Activated T-helper 1 cell treated with anti-CD3 and anti-CD28 coated beads, Interleukin-12 subunit alpha, Interleukin-12 subunit beta, Interleukin-2, Interleukin-4 antibody, amounts not matched to agents 30 ng/mL and 10 ng/mL and 1 ng/mL, durations not matched to agents 14 hours and 24 hours and 36 hours (primary cell): ENCODE results near the gene PDCD1. TPM values are rescaled to one million over a fixed set of nuclear protein-coding genes. Genes with fewer than 3 reads are reported as not detected.
"Not testable (repeated sequence)": the region's sequence is repeated elsewhere in the genome, so short reads cannot be mapped to it uniquely, and the experiment has no call there.

ENCODE experiments used
- DNase-seq: peaks from one replicate; pipeline ENCODE4 v3.0.0; 2021; ENCODE audit warnings: low spot score
- H3K27ac Mint-ChIP-seq: one replicate; pipeline ENCODE4 v1.8.0; 2021; ENCODE audit warnings: mild to moderate bottlenecking, mixed read lengths
- H3K27me3 Mint-ChIP-seq: one replicate; pipeline ENCODE4 v1.8.0; 2022; ENCODE audit warnings: mild to moderate bottlenecking, moderate library complexity, mixed read lengths; ENCODE audit not compliant: insufficient read depth
- H3K36me3 Mint-ChIP-seq: one replicate; pipeline ENCODE4 v1.8.0; 2021; ENCODE audit warnings: low read depth, mixed read lengths
- H3K4me1 Mint-ChIP-seq: one replicate; pipeline ENCODE4 v1.8.0; 2021; ENCODE audit warnings: low read depth, mixed read lengths
- H3K4me3 Mint-ChIP-seq: one replicate; pipeline ENCODE4 v1.8.0; 2021; ENCODE audit warnings: mild to moderate bottlenecking, moderate library complexity, mixed read lengths
- H3K9me3 Mint-ChIP-seq: one replicate; pipeline ENCODE4 v1.8.0; 2021; ENCODE audit warnings: mixed read lengths
- intact Hi-C: fragments of 100-400 bp; cut with micrococcal nuclease; formaldehyde crosslinking; loops from one replicate; pipeline ENCODE4 v1.15.1; 2024
- total RNA-seq: library from RNA; stranded (reverse); gene quantifications from 2 replicates; pipeline ENCODE4 v1.2.3, GENCODE V29; 2022

The PDCD1 gene
- total RNA-seq, 1 donor from 2014 or later: 67.8 TPM

DNA sequence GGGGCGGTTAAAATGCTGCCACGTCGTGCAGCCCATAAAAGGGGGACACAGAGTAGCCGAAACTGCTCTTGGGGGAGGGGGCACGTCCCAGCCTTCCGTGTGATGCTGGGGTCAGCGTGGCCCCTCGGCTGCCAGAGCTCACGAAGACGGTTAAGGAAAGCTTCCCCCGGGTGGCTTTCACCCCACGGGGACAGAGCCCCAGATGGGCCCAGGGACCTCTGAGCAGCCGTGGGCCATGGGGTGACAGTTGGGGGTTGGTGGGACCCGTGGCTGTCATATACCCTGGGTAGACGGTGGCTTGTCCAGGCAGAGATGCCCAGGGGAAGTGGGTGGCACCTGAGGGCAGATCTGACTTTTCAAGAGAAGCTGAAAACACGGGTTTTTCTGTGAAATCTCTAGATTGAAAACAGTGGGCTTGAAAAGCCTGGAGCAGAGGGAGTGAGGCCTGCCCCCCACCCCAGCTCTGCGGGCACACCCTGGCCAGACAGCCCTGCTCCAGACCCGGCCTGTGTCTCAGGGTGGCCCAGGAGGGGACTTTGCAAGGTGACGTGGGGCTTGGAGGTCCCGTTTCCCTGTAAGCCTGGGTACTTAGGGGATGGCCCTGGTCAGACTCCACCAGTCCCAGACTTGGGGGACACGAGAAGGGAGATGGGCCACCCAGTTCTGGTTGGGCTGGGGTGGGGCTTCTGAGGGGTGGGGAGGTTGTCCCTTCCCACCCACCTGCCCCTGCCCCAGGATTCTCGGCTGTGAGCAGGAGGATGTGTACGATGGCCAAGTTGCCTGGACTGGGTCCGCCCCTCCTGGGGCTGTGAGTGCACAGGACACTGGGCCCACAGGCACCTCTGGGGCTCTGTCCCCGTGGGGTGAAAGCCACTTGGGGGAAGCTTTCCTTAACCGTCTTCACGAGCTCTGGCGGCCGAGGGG, 49.0 kb downstream of the PDCD1 start:
- Mint-ChIP-seq H3K4me1 (no peaks in the 10 kb centered on the region), H3K9me3 (no peaks in the 10 kb centered on the region), H3K27me3 (peaks cover 5% of the 10 kb centered on the region), H3K4me3 (no peak overlapping the region), H3K27ac (no peak overlapping the region), H3K36me3 (no peaks in the 10 kb centered on the region)
- DNase-seq: no peak
- intact Hi-C loops: no loop called here

- Mint-ChIP-seq H3K4me3 (no peak within 1 kb of the TSS), H3K9me3 (no peaks in the 10 kb centered on the region), H3K27ac (no peak within 1 kb of the TSS), H3K4me1 (no peaks in the 10 kb centered on the region), H3K27me3 (peaks cover 7% of the 10 kb centered on the region), H3K36me3 (no peaks in the 10 kb centered on the region)
- intact Hi-C loops: no loop called here
- DNase-seq: no peak
Measured at GRCh38 chr2:241808721-241809382, 49.8 kb downstream of the PDCD1 start, which contains the start of gene NEU4. Gene NEU4 (plus strand): TSS chr2:241809193. CDS start chr2:241814485, 5,292 bp downstream.

- Mint-ChIP-seq H3K4me1 (peaks cover 3% of the 10 kb centered on the region), H3K27ac (no peak overlapping the region), H3K4me3 (no peak overlapping the region), H3K36me3 (no peaks in the 10 kb centered on the region), H3K27me3 (peaks cover 9% of the 10 kb centered on the region), H3K9me3 (no peaks in the 10 kb centered on the region)
- intact Hi-C loops: no loop called here
- no peak for DNase-seq
Measured at GRCh38 chr2:241808051-241808720, 50.5 kb downstream of the PDCD1 start.

GRCh38 chr2:241806217-241806616, 52.5 kb downstream of the PDCD1 start:
- H3K27ac Mint-ChIP-seq, intact Hi-C loops, H3K4me3 Mint-ChIP-seq, H3K4me1 Mint-ChIP-seq, H3K9me3 Mint-ChIP-seq, H3K36me3 Mint-ChIP-seq, DNase-seq, H3K27me3 Mint-ChIP-seq: not testable (repeated sequence)

DNA sequence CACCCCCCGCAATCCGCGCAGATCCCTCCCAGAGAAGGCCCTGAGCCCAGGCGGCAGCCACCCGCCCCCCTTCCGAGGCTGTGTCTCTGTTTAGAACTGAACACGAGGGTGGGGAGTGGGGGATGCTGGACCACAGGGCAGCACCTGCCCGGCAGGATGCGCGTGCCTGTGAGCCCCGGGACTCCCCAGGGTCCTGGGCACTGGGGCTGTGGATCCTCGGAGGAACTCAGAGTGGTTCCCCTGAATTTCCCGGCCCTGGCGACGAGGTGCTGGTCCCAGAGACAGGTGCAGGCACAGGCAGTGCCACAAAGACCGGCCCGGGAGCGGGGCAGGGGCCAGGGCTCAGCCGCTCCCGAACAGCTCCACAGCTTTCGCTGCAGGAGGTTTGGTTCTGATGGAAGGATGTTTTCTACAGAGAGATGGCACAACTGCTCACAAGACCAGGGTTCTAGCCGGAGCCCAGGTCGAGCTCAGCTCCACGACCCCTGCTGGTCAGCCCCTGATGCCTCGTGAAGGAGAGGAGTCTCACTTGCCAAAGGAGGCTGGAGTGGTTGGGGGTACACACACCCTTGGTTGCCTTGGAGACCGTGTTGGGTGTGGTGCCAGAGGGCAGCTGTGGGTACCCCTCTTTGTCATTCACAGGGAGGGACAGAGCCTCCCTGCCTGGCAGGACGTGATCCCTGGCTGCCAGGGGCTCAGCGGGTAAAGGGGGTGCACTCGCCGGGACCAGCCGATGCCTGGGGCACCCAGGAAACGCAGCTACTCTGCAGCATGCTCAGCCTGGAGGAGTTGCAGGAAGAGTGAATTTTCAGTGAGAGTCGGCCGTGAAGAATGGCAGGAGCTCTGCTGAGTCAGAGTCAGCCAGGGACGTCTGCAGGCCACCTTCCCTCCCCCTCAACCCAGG, 54.1 kb downstream of the PDCD1 start:
- peaks cover 9% of the 10 kb centered on the region for H3K27me3 Mint-ChIP-seq
- no peaks in the 10 kb centered on the region for H3K36me3 Mint-ChIP-seq
- intact Hi-C loops: loop anchor here (5.0 kb wide), 1 partner anchor 58 kb away; no protein-coding TSS in a partner anchor
- H3K27ac Mint-ChIP-seq: no peak overlapping the region
- H3K4me1 Mint-ChIP-seq: peaks cover 4% of the 10 kb centered on the region
- DNase-seq: no peak
- peak overlapping the region; percentile 47 for H3K4me3 Mint-ChIP-seq
- H3K9me3 Mint-ChIP-seq: no peaks in the 10 kb centered on the region

DNA sequence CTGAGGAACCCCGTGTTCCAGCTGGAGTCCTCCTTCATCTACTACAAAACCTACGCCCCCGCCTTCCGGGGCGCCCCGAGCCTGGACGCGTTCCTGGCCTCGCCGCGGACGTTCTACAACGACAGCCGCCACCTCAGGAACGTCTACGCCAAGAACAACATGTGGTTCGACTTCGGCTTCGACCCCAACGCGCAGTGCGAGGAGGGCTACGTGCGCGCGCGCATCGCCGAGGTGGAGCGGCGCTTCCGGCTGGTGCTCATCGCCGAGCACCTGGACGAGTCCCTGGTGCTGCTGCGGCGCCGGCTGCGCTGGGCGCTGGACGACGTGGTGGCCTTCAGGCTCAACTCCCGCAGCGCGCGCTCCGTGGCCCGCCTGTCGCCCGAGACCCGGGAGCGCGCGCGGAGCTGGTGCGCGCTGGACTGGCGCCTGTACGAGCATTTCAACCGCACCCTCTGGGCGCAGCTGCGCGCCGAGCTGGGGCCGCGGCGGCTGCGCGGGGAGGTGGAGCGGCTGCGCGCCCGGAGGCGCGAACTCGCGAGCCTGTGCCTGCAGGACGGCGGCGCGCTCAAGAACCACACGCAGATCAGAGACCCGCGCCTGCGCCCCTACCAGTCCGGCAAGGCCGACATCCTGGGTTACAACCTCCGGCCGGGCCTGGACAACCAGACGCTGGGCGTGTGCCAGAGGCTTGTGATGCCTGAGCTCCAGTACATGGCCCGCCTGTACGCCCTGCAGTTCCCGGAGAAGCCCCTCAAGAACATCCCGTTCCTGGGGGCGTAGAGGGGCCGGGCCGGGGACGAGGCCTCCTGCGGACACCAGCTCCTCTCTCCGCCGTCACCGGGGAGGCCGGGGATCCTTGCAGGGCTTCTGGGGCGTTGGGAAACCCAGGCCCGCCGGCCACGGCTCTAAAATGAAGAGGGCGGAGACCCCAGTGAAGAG, 55.0 kb downstream of the PDCD1 start:
- H3K27me3 Mint-ChIP-seq: peaks cover 9% of the 10 kb centered on the region
- H3K27ac Mint-ChIP-seq: peak overlapping the region; percentile 29
- peak; percentile 33 for DNase-seq
- intact Hi-C loops: loop anchor here (2.0 to 5.0 kb wide), 2 partner anchors 59 to 69 kb away; partner anchors contain the start of gene D2HGDH
- H3K36me3 Mint-ChIP-seq: no peaks in the 10 kb centered on the region
- H3K9me3 Mint-ChIP-seq: no peaks in the 10 kb centered on the region
- peak overlapping the region; percentile 56 for H3K4me3 Mint-ChIP-seq
- peaks cover 4% of the 10 kb centered on the region for H3K4me1 Mint-ChIP-seq

- H3K4me3 Mint-ChIP-seq: no peak overlapping the region
- H3K4me1 Mint-ChIP-seq: peaks cover 4% of the 10 kb centered on the region
- no peak for DNase-seq
- H3K27ac Mint-ChIP-seq: no peak overlapping the region
- no peaks in the 10 kb centered on the region for H3K36me3 Mint-ChIP-seq
- intact Hi-C loops: loop anchor here (2.0 to 5.0 kb wide), 2 partner anchors 60 to 68 kb away; partner anchors contain the start of gene D2HGDH
- no peaks in the 10 kb centered on the region for H3K9me3 Mint-ChIP-seq
- H3K27me3 Mint-ChIP-seq: peaks cover 4% of the 10 kb centered on the region
Measured at GRCh38 chr2:241802421-241803318, 56.0 kb downstream of the PDCD1 start.

DNA sequence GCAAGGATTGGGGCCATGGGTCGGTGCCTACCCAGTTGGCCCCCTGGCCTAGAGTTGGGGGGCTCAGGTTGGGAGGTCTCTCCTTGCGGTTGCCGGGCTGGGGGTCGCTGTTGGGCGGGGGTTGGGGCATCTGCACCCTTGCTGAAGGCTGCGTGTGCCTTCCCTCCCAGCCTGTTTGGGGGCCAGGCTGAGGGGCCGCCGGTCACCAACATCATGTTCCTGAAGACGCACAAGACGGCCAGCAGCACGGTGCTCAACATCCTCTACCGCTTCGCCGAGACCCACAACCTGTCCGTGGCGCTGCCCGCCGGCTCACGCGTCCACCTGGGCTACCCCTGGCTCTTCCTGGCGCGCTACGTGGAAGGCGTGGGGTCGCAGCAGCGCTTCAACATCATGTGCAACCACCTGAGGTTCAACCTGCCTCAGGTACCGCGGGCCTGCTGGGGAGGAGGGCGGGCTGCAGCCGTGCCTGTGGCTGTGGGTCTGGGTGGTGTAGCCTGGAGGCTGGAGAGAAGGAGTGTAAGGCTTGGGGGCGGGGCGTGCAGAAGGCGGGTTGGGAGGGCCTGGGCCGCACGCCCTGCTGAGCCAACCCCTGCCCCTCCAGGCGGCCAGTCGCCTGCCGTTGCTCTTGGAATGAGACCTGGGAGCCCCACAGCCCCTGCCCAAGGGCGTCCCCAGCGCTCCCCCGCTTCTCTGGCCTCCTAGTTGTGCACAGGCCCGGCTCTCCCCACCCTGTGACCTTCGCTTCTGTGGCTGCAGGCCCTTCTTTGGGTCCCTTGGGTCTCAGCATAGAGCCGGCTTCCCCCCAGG, 56.9 kb downstream of the PDCD1 start:
- Mint-ChIP-seq H3K27ac (no peak overlapping the region), H3K4me1 (peaks cover 4% of the 10 kb centered on the region), H3K36me3 (no peaks in the 10 kb centered on the region), H3K27me3 (peaks cover 4% of the 10 kb centered on the region), H3K4me3 (no peak overlapping the region), H3K9me3 (no peaks in the 10 kb centered on the region)
- intact Hi-C loops: loop anchor here (2.0 to 5.0 kb wide), 2 partner anchors 60 to 67 kb away; partner anchors contain the start of gene D2HGDH
- no peak for DNase-seq

- intact Hi-C loops: loop anchor here (5.0 kb wide), 1 partner anchor 62 kb away; no protein-coding TSS in a partner anchor
- not testable (repeated sequence) for H3K4me1 Mint-ChIP-seq
Measured at GRCh38 chr2:241800198-241800903, 58.3 kb downstream of the PDCD1 start.

More at GRCh38 chr2:241800198-241800903, 58.3 kb downstream of the PDCD1 start:
- H3K9me3 Mint-ChIP-seq, H3K27ac Mint-ChIP-seq, H3K36me3 Mint-ChIP-seq, DNase-seq, H3K27me3 Mint-ChIP-seq, H3K4me3 Mint-ChIP-seq: not testable (repeated sequence)
